Measurements from ENCODE around the gene EMSY.
"Not testable (repeated sequence)": the region's sequence is repeated elsewhere in the genome, so short reads cannot be mapped to it uniquely, and the experiment has no call there.

The EMSY gene, protein sequence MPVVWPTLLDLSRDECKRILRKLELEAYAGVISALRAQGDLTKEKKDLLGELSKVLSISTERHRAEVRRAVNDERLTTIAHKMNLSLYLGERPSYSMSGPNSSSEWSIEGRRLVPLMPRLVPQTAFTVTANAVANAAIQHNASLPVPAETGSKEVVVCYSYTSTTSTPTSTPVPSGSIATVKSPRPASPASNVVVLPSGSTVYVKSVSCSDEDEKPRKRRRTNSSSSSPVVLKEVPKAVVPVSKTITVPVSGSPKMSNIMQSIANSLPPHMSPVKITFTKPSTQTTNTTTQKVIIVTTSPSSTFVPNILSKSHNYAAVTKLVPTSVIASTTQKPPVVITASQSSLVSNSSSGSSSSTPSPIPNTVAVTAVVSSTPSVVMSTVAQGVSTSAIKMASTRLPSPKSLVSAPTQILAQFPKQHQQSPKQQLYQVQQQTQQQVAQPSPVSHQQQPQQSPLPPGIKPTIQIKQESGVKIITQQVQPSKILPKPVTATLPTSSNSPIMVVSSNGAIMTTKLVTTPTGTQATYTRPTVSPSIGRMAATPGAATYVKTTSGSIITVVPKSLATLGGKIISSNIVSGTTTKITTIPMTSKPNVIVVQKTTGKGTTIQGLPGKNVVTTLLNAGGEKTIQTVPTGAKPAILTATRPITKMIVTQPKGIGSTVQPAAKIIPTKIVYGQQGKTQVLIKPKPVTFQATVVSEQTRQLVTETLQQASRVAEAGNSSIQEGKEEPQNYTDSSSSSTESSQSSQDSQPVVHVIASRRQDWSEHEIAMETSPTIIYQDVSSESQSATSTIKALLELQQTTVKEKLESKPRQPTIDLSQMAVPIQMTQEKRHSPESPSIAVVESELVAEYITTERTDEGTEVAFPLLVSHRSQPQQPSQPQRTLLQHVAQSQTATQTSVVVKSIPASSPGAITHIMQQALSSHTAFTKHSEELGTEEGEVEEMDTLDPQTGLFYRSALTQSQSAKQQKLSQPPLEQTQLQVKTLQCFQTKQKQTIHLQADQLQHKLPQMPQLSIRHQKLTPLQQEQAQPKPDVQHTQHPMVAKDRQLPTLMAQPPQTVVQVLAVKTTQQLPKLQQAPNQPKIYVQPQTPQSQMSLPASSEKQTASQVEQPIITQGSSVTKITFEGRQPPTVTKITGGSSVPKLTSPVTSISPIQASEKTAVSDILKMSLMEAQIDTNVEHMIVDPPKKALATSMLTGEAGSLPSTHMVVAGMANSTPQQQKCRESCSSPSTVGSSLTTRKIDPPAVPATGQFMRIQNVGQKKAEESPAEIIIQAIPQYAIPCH (N-terminal part only)

DNA sequence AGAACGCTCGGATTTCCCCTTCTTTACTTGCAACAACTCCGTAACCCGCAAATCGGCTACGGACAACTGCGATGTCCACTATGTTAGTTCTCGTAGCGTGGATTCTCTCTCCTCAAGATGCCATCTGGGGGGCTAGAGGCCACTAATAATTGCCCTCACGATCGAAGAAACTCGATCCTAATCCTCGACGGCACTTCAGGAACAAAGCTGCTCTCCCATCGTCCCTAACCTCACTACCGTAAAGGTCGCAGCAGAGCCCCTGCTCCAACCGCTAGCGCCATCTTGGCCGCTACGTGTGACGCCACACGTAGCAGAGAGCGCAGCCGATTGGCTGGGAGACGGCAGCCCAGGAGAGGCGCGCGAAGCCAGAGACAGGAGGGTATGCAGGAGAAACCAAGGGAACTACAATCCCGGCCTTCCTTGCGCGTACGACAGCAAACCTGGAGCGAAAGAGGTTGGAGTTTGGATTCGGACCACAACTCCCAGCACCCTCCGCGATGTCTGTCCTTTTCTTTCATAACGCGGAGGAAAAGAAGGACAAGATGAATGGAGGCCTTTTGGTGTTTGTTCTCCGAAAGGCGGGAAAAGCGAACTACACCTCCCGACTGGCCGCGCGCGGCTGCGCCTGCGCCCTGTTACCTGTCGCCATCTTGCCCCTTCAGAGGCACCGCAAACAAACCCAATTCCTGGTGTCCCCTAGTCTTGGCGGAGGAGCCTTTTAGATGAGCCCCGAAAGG, at the start of gene EMSY:
TSS of gene EMSY (plus strand) at position 635 of the 737 bp plus-strand sequence. CDS start 1,921 bp downstream, outside the sequence.
- peak; percentile 100 for DNase-seq

- no peak for DNase-seq
These were observed 49.5 kb upstream of the EMSY start for GRCh38 chr11:76395296-76395695.

GRCh38 chr11:76397383-76397782, 47.4 kb upstream of the EMSY start:
- no peak for DNase-seq

GRCh38 chr11:76400967-76401366, 43.9 kb upstream of the EMSY start:
- no peak for DNase-seq

DNA sequence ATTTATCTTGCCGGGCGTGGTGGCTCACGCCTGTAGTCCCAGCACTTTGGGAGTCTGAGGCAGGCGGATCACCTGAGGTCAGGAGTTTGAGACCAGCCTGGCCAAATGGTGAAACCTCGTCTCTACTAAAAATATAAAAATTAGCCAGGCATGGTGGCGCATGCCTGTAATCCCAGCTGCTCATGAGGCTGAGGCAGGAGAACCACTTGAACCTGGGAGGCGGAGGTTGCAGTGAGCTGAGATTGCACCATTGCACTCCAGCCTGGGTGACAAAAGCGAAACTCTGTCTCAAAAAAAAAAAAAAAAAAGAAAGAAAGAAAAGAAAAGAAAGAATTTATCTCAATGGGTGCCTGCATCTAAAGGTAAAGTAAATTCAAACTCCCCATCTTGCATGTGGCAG, 43.3 kb upstream of the EMSY start:
- DNase-seq, result not testable (repeated sequence)

DNA sequence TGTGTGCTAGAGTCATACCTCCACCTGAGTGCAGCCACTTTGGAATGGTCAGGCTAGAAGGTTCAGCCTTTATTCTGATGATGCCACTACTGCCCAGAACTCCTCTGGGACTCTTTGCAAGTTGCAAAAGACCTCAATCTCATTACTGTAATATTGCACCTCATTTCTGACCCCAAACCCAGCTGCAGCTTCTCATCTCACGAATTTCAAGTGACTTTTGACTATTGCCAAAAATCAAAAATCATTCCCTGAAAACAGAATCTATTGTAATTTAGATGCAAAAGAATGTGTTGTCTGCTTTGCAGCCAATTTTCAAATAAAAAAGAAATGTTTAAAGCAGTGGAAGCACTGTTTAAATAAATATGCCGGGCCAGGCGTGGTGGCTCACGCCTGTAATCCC, 38.5 kb upstream of the EMSY start:
- DNase-seq, result no peak

DNA sequence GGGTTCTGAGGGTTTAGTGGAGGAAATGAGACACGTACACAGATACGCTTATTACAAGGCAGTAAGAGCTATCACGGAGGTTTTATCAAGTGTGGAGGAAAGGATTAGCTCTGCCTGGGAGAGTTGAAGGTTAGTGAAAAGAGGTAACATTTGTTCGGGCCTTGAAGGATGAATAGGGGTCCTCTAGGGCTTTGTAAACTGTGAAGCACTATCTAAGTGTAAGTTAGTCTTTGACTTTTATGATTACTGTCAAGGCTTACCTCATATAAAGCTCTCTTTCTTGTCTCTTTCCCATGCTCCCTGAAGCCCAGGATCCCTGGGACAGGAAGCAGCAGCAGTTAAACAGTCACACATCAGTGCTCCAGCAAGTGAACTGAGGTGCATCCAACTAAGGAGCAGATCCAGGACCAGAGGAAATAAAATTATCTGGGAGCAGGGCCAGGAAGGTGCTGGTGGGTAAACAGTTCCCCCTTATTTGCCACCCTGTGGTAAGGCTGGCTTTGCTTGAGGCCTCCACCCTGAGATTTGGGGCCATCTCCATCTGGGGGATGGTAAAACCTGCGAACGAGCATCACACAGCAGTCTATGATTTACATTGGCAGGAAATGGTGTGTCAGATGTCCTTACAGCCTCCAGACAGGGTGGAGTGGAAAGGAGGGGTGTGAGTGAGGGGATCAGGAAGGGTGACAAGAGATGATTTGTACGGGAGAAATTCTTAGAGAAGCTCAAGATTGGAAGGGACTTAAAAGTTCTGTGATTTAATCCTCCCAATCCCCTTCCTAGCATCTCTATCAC, 36.5 kb upstream of the EMSY start:
- no peak for DNase-seq

GRCh38 chr11:76410851-76411357, 33.9 kb upstream of the EMSY start:
- DNase-seq, result no peak

DNA sequence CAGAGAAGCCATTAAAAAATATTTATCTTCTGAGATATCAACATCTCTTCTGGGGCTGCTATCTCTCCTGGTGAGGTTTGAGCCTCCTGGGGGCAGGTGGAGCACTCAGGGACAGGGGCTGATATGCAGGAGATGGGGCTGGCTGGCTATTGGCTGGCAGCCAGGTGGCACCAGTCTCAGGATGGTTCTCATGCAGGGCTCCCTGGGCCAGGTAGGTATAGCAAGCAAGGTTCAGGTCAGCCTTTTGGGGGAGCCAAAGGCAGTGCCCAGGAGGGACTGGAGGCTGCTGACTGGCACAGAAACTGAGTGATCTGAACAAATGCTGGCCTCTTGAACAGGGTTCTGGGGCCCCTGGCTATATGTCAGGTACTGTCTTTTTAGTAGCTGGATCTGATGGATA, 29.7 kb upstream of the EMSY start:
- DNase-seq, result no peak

DNA sequence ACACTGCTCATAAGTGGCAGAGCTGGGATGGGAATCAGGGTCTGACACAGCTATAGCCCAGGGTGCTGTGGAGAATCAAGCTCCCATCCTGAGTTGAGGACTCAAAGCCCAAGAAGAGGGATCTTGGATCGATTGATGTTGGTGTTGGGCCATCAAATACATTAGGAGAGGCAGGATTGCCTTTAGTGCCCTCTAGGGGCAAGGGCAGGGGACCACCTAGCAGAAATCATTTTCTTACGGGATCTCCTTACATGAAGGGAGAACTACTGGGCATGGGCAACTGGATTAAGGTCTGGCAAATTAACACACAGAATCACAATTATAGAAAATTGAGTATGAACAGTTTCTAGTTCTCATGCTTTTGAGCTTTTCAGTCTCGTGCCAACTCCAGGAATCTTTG, 24.9 kb upstream of the EMSY start:
- no peak for DNase-seq

DNA sequence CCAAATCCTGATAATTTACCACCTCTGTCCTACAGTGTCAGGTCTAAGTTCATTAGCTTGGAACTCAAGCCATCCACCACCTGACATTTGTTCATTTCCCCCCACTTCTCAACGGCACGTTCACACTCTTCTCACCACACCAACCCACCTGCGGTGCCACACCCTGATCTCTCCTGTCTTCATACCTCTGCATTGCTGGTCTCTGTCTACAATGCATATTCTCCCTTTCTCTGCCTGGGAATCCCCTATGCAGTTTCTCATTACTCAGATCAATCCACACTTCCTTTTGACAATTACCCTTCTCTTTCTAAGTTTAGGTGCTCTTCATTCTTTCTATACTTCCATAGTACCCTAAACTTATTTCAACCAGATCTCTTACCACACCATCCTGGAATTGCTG, 20.4 kb upstream of the EMSY start:
- DNase-seq, result no peak

DNA sequence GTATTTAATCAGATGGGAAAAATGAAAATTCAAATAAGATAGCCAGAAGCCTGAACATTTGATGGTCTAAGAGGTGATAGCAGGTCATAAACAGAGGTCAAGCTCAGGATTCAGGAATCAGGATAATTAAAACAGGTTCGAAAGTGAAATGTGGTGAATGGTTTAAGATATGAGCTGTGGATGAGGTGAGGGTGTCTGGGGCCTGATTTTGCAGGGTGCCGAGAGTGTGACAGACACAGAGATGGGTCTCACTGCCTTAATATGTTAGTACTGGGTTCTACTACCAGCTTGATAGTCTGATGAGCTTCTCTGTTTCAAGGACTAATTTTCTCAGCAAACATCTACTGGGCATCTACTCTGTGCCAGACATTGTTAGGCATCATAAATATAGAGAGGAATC, 19.9 kb upstream of the EMSY start:
- DNase-seq, result no peak

DNA sequence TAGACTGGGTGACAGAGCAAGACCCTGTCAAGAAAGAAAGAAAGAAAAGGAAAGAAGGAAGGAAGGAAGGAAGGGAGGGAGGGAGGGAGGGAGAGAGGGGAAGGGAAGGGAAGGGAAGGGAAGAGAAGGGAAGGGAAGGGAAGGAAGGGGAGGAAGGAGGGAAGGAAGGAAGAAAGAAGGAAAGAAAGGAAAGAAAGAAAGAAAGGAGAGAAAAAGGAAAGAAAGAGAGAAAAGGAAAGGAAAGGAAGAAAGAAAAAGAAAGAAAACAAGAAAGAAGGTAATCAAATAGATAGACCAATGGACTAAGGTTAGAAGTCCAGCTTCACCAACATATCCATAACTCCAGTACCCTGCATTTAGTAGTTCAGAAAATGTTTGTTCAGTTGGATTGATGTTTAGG, 18.2 kb upstream of the EMSY start:
- DNase-seq, result no peak

- peak; percentile 4 for DNase-seq
These were observed 8.8 kb upstream of the EMSY start for GRCh38 chr11:76436020-76436419.

- peak; percentile 4 for DNase-seq
These were observed 1.4 kb upstream of the EMSY start for GRCh38 chr11:76443268-76443980.

DNA sequence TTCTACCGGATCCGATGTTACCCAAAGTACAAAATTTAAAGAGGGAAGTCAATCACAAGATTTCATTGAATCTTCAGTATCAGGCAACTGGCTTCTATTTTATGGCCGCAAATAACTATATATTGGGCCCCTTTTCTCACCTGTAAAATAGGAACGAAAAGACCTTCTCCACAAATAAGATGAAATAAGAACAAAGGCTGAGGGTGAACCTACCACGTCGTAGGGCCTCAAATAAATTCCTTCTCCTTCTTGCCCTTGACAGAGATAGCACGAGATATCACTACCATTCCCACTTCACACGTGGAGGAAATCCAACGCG, 794 bp upstream of the EMSY start:
- DNase-seq, result no peak

GRCh38 chr11:76445121-76446084, 585 bp downstream of the EMSY start:
- DNase-seq, result peak; percentile 86

DNA sequence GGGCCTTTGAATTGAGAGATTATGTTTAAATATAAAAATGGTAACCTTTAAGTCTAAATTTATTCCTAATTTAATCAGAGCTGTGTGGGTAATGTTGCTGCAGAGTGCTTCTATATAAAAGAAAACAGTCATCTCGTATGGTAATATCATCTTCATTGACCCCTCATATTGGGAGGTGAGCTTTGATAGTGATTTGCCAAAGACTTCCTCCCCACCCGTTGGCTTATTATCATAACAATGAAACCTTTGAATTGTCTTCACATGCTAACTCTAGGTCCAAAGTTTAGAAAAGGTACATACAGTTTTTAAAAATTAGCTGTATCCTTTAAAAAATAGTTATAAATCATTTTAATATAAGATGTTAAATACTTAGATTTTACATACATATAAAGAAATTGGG, 3.7 kb downstream of the EMSY start:
- DNase-seq, result no peak

- no peak for DNase-seq
These were observed 8.4 kb downstream of the EMSY start for GRCh38 chr11:76453248-76453647.

- no peak for DNase-seq
These were observed 10.5 kb downstream of the EMSY start for GRCh38 chr11:76455331-76455730.
